NK-92 (cell line): ENCODE measurements around the gene HDDC3.

ENCODE experiments used
- DNase-seq: peaks from one replicate; lab custom pipeline; 2025; ENCODE audit not compliant: unreplicated experiment; lab: John Stamatoyannopoulos, UW

Gene HDDC3, protein sequence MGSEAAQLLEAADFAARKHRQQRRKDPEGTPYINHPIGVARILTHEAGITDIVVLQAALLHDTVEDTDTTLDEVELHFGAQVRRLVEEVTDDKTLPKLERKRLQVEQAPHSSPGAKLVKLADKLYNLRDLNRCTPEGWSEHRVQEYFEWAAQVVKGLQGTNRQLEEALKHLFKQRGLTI

DNA sequence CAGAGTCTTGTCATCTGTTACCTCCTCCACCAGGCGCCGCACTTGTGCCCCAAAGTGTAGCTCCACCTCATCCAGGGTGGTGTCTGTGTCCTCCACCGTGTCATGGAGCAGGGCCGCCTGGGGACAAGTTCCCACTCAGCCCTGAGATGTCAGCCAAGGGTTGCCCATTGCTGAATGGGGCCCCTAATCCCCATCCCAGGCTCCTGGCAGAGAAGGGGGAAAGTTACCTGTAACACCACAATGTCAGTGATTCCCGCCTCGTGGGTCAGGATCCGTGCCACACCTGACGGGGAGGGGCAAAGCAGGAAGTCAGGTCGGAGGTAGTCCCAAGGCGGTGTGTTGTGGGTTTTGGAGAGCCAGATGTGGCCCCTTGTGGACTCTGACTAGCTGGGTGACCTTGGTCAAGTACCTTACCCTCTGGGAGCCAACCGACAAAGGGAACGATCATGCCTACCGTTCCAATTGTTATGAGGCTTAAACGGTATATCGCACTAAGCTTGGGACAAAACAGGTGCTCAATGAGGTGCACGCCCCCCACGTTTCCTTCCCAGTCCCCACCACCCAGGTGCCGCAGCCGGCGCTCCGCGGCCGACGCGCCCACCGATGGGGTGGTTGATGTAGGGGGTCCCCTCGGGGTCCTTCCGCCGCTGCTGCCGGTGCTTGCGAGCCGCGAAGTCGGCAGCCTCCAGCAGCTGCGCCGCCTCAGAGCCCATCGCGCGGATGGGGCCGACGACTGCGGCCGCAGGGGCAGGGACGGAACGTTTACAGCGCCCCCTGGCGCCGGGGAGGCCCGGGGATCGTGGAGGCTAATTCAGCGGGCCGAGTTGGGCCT, at the start of gene HDDC3:
Gene HDDC3 (minus strand): TSS at position 722 of the 832 bp plus-strand sequence. CDS start 9 bp downstream, at position 713.
- DNase-seq = no peak

DNA sequence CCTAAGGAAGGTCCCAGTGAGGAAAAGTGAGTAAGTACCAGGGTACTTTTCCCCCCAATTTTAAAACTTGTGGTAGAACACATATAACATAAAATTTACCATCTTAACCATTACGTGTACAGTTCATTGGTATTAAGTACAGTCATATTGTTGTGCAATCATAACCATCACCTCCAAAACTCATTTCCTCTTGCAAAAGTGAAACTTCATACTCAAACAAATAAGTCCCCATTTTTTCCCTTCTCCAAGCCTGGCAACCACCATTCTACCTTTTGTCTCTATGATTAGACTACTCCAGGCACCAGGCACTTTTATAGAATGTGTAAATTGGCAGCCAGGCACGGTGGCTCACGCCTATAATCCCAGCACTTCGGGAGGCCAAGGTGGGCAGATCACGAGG, 49.8 kb upstream of the HDDC3 start:
- DNase-seq = no peak

GRCh38 chr15:90981681-90982080, 49.3 kb upstream of the HDDC3 start:
- DNase-seq = no peak

- no peak for DNase-seq
These were observed 47.2 kb upstream of the HDDC3 start for GRCh38 chr15:90979582-90979981.

GRCh38 chr15:90974216-90974615, 41.9 kb upstream of the HDDC3 start:
- DNase-seq = no peak

DNA sequence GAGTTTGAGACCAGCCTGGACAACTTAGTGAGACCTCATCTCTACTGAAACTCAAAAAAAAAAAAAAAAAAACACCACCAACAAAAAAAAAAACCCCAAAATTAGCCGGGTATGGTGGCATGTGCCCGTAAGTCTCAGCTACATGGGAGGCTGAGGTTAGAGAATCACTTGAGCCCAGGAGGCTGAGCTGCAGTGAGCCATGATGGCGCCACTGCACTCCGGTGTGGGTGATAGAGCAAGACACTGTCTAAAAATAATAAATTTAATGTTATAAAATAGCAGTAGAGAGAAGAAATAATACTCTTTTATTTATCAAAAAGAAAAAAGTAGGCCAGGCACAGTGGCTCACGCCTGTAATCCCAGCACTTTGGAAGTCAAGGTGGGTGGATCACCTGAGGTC, 39.8 kb upstream of the HDDC3 start:
- no peak for DNase-seq

DNA sequence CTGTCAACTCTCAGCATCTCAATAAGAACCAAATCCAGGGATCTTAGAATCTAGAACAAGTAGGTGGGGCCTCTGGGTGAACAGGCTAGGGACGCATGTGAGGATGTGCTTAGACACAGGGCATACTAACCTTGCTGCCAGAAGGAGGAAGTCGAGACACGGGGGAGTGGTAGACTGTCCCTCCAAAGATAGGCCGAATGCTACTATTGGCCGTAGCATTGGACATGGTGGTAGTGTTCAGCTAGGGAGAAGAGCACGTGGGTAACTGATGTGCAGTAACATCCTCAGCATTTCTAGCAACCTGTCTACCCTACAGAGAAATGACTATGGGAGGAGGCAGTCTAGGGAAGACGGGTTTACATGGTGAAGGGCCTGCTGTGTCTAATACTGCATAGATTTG, 37.9 kb upstream of the HDDC3 start:
- no peak for DNase-seq

GRCh38 chr15:90968434-90968833, 36.1 kb upstream of the HDDC3 start:
- DNase-seq = no peak

DNA sequence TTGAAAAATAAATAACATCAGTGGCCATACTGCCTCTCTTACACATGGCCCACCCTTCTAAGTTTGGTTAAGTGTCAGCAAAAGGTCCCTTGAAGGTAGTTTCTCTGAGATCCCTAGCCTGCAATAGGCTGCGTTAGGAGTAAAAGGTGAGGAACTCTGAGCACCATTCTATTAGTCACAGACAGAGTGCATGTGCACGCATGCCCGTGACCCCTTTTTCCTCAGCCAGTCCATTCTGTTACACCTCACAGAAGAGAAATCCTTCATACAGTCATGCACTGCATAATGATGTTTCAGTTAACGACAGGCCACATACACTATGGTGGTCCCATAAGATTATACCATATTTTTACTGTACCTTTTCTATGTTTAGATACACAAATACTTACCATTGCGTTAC, 34.9 kb upstream of the HDDC3 start:
- no peak for DNase-seq

DNA sequence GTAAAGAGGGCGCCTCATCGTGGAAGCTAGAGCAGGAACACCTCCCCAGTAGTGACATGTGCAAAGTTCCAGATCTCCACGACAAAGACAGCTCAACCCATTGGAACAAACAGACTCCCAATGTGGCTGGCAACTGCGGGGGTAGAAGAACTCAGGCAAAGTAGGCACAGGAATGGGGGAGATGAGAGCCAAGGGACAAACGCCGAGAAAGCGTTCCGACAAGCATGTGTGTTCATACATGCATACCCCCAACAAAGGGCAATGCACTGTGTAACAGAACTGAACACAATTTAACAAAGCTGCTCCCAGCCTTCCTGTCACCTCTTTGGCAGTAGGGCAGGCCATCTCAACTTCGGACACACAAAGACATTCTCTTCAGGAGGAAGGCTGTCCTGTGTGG, 33.9 kb upstream of the HDDC3 start:
- no peak for DNase-seq

DNA sequence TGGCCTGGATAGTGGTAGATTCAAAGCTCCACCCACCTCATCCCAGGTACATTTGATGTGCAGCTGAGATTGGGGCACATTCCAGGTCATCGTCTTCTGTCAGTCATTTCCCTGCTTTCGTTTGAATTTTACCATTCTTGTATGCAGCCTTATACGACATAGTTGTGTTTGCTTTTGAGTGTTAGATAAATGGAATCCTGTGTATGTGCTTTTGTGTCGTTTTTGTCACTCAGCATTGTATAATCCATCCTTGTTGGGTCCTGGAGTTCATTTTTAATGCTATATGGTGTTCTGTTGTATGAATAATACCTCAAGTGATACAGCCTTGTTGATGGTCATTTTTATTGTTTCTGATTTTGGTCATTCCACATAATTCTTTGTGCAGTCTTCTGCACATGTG, 29.7 kb upstream of the HDDC3 start:
- no peak for DNase-seq

- no peak for DNase-seq
These were observed 28.1 kb upstream of the HDDC3 start for GRCh38 chr15:90960298-90961091.

DNA sequence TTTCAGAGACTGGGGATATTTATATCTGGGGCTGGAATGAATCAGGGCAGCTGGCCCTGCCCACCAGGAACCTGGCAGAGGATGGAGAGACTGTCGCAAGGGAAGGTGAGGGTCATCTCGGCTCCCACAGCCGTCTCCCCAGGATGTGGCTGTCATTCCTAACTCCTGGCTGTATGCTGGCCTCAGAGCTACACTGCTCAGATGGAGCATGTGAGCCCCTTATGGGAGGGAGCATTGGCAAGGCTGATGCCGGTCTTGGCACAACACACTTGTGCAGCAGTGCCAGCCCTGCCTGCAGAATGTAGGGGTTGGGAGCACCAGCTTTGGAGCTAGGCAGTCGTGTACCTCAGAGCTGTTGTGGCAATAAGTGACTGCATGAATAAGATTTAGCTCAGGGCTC, 27.5 kb upstream of the HDDC3 start:
- no peak for DNase-seq

- DNase-seq = no peak
These were observed 26.8 kb upstream of the HDDC3 start for GRCh38 chr15:90959028-90959595.

- DNase-seq = no peak
These were observed 25.4 kb upstream of the HDDC3 start for GRCh38 chr15:90957791-90958190.

DNA sequence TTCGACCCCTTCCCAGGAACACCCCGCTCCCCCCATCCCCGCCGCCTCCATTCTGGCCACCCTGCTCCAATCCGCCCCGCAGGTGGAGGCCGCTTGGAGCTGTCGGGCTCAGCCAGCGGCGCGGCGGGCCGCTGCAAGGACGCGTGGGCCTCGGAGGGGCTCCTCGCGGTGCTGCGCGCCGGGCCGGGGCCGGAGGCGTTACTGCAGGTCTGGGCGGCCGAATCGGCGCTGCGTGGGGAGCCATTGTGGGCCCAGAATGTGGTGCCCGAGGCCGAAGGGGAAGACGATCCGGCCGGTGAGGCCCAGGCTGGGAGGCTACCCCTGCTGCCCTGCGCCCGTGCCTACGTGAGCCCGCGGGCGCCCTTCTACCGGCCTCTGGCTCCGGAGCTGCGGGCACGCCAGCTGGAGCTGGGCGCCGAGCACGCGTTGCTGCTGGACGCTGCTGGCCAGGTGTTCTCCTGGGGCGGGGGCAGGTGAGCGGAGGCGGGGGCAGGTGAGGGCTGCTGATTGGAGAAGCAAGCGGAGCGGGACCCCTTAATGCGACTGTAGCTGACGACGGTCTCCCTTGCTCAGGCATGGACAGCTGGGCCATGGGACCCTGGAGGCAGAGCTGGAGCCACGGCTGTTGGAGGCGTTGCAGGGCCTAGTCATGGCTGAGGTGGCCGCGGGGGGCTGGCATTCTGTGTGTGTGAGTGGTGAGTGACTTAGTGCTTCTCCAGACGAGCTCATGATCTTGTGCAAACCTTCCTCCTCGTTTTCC, 24.9 kb upstream of the HDDC3 start:
- DNase-seq = no peak

- DNase-seq = no peak
These were observed 24.1 kb upstream of the HDDC3 start for GRCh38 chr15:90956274-90957030.

DNA sequence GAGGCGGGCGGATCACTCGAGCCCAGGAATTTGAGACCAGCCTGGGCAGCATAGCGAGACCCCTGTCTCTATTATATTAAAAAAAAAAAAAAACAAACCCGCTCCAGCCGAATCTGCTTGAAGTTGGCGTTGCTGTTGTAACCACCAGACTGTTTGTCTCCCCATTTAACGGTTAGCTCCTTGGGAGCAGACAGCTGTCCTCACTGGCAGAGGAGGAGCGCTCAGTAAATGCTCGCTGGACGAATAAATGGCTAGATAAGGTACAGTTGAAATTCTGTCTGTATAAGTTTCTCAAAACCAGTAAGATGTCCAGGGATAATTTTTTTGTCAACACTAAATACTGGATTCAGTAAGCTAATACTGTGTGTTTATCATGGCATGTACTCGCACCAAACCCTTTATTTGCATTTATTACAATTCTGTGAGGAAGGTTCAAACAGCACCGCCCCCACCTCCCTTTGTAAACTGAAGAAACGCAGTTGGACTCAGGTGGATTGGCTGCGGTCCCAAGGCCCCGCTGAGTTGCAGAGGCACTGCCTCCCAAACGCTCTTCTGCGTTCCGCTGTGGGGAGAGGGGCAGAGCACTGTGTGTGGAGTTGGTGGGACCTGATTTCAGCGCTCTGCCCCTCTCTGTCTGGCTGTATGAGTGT, 23.4 kb upstream of the HDDC3 start:
- DNase-seq = no peak

GRCh38 chr15:90954712-90955623, 22.6 kb upstream of the HDDC3 start, which contains the start of gene RCCD1:
Gene RCCD1 (plus strand): TSS chr15:90954884. CDS start chr15:90956735, 1,851 bp downstream.
- peak; percentile 40 for DNase-seq
